ENCODE results near the gene SLC29A1.

DNA sequence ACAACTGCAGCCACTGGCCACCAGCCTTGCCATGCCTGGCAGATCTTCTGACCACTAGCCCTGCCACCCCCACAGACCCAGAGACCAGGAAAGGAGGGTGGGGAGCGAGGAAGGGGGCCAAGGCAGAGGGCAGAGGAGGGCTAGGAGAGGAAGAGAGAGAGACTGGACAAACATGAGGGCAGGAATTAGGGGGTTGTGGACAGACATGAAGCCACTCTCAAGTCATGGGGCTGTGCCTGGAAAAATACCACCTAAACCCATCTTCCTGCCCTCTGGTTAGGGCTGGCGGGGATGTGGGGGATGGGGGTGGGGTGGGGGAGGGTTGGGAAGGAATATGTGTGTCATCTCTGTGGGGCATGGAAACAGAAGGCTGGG is 1.4 kb upstream of the SLC29A1 start:
- TF ChIP-seq, protein P1, sequence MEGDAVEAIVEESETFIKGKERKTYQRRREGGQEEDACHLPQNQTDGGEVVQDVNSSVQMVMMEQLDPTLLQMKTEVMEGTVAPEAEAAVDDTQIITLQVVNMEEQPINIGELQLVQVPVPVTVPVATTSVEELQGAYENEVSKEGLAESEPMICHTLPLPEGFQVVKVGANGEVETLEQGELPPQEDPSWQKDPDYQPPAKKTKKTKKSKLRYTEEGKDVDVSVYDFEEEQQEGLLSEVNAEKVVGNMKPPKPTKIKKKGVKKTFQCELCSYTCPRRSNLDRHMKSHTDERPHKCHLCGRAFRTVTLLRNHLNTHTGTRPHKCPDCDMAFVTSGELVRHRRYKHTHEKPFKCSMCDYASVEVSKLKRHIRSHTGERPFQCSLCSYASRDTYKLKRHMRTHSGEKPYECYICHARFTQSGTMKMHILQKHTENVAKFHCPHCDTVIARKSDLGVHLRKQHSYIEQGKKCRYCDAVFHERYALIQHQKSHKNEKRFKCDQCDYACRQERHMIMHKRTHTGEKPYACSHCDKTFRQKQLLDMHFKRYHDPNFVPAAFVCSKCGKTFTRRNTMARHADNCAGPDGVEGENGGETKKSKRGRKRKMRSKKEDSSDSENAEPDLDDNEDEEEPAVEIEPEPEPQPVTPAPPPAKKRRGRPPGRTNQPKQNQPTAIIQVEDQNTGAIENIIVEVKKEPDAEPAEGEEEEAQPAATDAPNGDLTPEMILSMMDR (conservative IDR thresholded peaks at IDR 0.05): no peak
- TF ChIP-seq EZH2 (IDR thresholded peaks at IDR 0.05; ENCODE audit: low read depth): no peak

Data from PC-9 (cell line).